Measurements from ENCODE around the gene INTS11. TPM values are rescaled to one million over a fixed set of nuclear protein-coding genes. Genes with fewer than 3 reads are reported as not detected.
A peak's percentile ranks its signal among the peaks of the same experiment; 100 is the strongest.

INTS11 gene
- polyA plus RNA-seq, 1 donor = 87.7 TPM

- no peak for DNase-seq
Measured at GRCh38 chr1:1284221-1285101, 40.0 kb downstream of the INTS11 start.

GRCh38 chr1:1283821-1284220, 40.6 kb downstream of the INTS11 start:
- no peak for DNase-seq

GRCh38 chr1:1282998-1283397, 41.5 kb downstream of the INTS11 start:
- DNase-seq = no peak

- no peak for DNase-seq
Measured at GRCh38 chr1:1281533-1282321, 42.7 kb downstream of the INTS11 start.

- no peak for DNase-seq
Measured at GRCh38 chr1:1280782-1281481, 43.5 kb downstream of the INTS11 start.

- no peak for DNase-seq
Measured at GRCh38 chr1:1279028-1279427, 45.4 kb downstream of the INTS11 start.

- no peak for DNase-seq
Measured at GRCh38 chr1:1278620-1279019, 45.8 kb downstream of the INTS11 start.

GRCh38 chr1:1275836-1276235, 48.6 kb downstream of the INTS11 start:
- no peak for DNase-seq

GRCh38 chr1:1274931-1275431, 49.5 kb downstream of the INTS11 start:
- no peak for DNase-seq

- no peak for DNase-seq
Measured at GRCh38 chr1:1274299-1274930, 50.0 kb downstream of the INTS11 start.

GRCh38 chr1:1273512-1274298, 50.8 kb downstream of the INTS11 start, which contains the start of gene UBE2J2:
UBE2J2 (minus strand) TSS chr1:1273854; CDS start chr1:1267992, 5,862 bp downstream.
- DNase-seq = peak; percentile 93

GRCh38 chr1:1273209-1273511, 51.3 kb downstream of the INTS11 start:
- no peak for DNase-seq

- no peak for DNase-seq
Measured at GRCh38 chr1:1272341-1273208, 51.9 kb downstream of the INTS11 start.

GRCh38 chr1:1270813-1271212, 53.6 kb downstream of the INTS11 start:
- DNase-seq = no peak

GRCh38 chr1:1268284-1268682, 56.2 kb downstream of the INTS11 start:
- DNase-seq = no peak

GRCh38 chr1:1267488-1268283, 56.8 kb downstream of the INTS11 start:
- no peak for DNase-seq

GRCh38 chr1:1264868-1265272, 59.6 kb downstream of the INTS11 start:
- no peak for DNase-seq

GRCh38 chr1:1264026-1264425, 60.4 kb downstream of the INTS11 start:
- no peak for DNase-seq

- DNase-seq = no peak
Measured at GRCh38 chr1:1262758-1263157, 61.7 kb downstream of the INTS11 start.

- no peak for DNase-seq
Measured at GRCh38 chr1:1262071-1262470, 62.4 kb downstream of the INTS11 start.
